ENCODE results near the gene THTPA.

The THTPA gene

DNA sequence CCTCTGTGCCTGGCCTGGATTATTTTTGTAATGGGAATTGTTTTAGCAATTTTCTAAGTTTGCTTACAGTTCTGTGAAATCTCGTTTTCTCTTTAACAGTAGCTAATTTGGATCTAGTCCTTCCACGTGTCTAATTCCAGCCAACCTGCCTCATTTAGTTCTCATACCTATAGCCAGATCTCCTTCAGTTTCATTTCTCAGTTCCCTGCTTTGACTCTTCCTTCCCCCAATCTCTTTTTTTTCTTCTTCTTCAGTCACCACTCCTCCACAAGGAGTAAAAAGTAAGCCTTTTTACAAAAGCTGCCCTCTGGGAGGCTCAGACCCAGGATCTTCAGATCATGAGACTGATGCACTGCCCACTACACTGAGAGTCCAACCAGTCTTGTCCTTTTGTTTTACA, 1.4 kb downstream of the THTPA start:
- Mint-ChIP-seq H3K4me3 (peak overlapping the region; percentile 45), H3K9me3 (no peaks in the 10 kb centered on the region), H3K27me3 (no peaks in the 10 kb centered on the region), H3K27ac (peak overlapping the region; percentile 98), H3K36me3 (peaks cover 20% of the 10 kb centered on the region), H3K4me1 (peaks cover 48% of the 10 kb centered on the region)
- no peak for ATAC-seq

DNA sequence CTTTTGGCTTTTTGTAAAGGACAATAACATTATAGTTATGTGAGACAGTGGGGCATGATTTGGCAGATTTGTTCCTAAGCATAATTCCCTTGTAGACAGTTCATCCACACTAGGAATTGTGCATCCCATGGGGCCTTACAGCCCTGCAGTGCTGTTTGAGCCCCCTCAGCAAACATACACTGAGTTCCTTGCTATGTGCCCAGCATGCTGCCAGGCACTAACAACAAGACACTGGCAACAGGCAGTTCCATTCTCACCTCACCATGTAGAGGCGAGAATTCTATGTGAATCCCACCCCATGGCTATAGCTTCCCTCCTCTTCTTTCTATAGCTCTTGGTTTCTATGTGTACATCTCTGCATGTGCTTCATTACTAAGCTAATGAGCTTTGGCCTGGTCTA, 1.9 kb downstream of the THTPA start:
- Mint-ChIP-seq H3K4me1 (peaks cover 50% of the 10 kb centered on the region), H3K27ac (peak overlapping the region; percentile 98), H3K27me3 (no peaks in the 10 kb centered on the region), H3K36me3 (peaks cover 23% of the 10 kb centered on the region), H3K9me3 (no peaks in the 10 kb centered on the region), H3K4me3 (peak overlapping the region; percentile 45)
- ATAC-seq = no peak

DNA sequence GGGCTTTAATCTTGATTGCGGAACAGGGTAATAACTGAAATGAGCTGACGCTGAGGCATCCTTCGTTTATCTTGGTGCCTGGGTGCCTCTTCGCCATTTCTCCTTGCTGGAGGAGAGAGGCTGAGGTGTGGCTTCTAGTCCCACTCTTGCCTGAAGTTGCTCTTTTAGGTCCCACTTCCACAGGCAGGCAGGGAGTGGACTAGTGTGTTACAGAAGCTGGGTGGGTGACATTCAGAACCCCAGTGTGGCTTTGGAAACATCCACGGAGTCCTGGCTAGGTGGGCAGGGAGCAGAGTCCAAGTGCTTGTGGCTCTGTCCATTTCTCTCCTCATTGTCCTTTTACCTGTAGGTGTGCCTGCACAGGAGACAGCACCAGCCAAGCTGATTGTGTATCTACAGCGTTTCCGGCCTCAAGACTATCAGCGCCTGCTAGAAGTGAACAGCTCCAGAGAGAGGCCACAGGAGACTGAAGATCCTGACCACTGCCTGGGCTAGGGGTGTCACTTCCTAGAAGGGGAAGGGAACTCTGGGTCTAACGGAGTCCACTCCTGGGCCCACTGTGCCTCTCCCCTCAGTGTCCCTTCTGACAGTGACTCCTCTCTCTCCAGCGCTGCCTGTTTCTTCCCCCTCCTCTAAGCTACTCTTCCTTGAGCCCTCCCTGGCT, 2.4 kb downstream of the THTPA start:
- Mint-ChIP-seq H3K4me1 (peaks cover 54% of the 10 kb centered on the region), H3K4me3 (no peak overlapping the region), H3K27ac (peak overlapping the region; percentile 42), H3K9me3 (no peaks in the 10 kb centered on the region), H3K27me3 (no peaks in the 10 kb centered on the region), H3K36me3 (peaks cover 28% of the 10 kb centered on the region)
- no peak for ATAC-seq

DNA sequence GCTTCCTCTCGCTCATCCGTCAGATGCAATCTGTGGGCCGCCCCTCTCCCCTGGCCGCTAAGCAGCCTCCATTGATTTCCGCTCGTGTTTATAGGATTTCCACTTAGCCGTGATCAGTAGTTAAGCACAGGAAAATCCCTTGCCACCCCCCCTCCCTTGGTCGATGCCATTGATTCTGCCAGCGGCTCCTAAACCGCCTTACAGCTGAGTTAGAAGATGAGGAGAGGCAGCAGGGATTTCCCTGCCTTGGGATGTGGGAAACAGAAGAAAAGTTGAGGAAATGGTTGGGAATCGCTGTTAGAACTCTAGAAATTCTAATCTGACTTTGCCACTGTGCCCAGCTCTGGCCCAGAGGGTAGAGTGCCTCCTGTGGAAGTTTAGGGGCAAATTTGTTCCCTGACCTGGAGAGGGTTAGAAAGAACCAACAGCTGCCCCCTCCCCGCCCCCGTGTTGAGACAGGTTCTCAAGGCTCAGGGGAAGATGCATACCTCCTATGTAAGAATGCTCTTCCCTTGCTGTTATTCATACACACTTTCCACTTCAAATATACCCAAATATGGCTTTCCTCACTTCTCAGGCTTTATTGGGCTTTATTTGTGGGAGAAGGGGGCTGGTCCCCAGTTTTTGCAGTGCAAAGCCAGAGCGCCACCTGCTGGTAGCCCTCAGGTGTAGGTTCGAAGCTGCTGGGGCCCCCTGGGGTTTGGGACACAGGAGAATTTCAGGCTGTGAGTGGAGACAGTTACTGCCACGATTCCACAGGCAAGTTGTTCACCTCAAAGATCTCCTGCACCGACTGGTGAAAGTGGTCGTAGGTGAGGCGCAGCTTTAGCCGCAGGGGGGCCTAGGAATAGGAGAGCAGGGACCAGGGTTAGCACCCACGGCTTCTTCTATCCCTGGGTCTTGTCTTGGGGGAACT, 3.2 kb downstream of the THTPA start:
- H3K27me3 Mint-ChIP-seq = no peaks in the 10 kb centered on the region
- peak overlapping the region; percentile 42 for H3K27ac Mint-ChIP-seq
- H3K9me3 Mint-ChIP-seq = no peaks in the 10 kb centered on the region
- H3K4me3 Mint-ChIP-seq = no peak overlapping the region
- peaks cover 34% of the 10 kb centered on the region for H3K36me3 Mint-ChIP-seq
- ATAC-seq = no peak
- H3K4me1 Mint-ChIP-seq = peaks cover 59% of the 10 kb centered on the region

DNA sequence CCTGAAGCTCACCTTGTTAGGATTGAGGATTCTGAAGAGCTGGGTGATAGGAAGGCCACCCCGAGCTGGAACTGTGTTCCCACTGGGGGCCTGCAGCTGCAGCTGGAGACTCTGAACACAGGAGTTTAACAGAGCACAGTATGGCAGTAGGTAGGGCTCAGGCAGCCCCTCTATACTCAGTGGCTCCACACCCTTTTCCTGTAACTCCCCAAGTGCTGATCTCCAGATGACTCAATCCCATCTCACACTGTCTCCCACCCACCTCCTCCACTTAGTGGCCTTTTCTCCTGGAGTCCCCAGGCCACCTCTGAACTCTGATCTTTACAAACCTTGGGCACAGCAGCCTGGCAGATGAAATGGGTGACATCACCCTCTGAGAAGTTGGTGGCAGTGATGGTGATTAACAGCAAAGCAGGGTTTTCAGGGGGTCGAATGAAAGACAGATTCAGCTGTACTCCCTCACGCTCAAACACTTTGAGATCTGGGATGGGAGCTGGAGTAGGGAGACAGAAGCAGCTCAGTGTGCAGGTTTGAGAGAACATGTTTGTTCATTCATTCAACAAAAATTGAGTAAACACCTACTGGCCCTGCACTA, 4.0 kb downstream of the THTPA start:
- H3K36me3 Mint-ChIP-seq = peaks cover 39% of the 10 kb centered on the region
- H3K4me1 Mint-ChIP-seq = peaks cover 60% of the 10 kb centered on the region
- ATAC-seq = no peak
- H3K9me3 Mint-ChIP-seq = no peaks in the 10 kb centered on the region
- H3K27ac Mint-ChIP-seq = peak overlapping the region; percentile 42
- H3K27me3 Mint-ChIP-seq = no peaks in the 10 kb centered on the region
- no peak overlapping the region for H3K4me3 Mint-ChIP-seq

DNA sequence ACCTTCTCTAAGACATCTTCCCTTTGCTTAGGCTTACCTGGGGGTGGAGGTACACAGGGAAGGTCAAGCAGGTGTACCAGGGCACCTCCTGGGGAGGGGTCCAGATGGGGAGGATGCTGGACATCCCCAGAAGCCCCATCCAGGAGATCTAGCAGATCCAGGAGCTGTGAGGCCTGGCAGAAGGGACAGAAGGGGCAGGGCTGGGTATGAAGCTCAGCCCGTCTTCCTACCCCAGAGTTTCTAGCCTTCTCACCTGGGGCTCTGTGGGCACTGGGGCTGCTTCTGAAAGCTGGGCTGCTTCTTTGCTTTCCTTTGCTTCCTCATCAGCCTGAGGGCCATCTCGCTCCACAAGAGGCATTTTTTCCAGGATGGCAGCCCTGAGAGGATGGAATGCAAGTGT, 5.2 kb downstream of the THTPA start:
- Mint-ChIP-seq H3K27ac (peak overlapping the region; percentile 39), H3K27me3 (no peaks in the 10 kb centered on the region), H3K9me3 (no peaks in the 10 kb centered on the region), H3K4me3 (no peak overlapping the region), H3K36me3 (peaks cover 45% of the 10 kb centered on the region), H3K4me1 (peaks cover 64% of the 10 kb centered on the region)
- ATAC-seq = no peak

DNA sequence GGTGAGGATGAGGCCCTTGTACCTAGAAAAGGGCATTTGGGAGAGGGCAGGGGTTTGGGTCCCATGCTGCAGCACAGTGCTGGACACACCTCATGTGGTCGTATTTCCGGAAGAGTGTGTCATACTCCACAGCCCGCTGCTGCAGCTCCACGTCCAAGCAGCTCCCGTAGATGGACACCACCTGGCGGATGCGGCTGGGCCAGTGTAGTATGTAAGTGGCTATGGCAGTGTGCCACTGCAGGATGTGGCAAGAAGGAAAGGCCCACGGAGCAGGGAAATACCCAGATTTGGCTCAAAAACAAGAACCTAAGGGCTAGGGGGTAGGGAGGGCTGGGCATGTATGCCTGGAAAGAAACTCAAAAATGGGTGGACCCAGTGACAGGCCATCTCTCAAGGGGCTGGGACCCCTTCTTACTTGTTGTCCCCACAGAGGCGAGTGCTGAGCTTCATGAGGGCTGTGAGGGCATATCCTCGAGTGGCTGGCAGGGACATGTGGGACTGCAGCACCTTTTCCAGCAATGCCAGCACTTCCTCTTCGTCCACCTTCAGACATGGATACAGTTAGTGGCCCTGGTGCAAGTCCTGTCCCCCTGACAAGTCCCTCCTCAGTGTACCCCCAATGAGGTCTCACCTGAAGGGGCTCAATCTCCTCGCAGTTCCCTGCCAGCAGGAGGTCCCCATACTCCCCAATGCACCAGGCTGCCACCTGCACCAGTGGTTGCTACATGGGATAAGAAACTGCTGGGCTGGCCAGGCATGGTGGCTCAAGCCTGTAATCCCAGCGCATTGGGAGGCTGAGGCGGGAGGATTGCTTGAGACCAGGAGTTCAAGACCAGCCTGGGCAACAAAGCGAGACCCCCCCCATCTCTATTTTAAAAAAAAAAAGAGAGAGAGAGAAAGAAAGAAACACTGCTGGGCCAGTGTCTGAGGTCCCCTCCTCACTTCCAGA, 6.1 kb downstream of the THTPA start:
- peaks cover 45% of the 10 kb centered on the region for H3K36me3 Mint-ChIP-seq
- H3K27ac Mint-ChIP-seq = peak overlapping the region; percentile 39
- no peak for ATAC-seq
- H3K4me3 Mint-ChIP-seq = no peak overlapping the region
- H3K4me1 Mint-ChIP-seq = peaks cover 62% of the 10 kb centered on the region
- no peaks in the 10 kb centered on the region for H3K9me3 Mint-ChIP-seq
- H3K27me3 Mint-ChIP-seq = no peaks in the 10 kb centered on the region

DNA sequence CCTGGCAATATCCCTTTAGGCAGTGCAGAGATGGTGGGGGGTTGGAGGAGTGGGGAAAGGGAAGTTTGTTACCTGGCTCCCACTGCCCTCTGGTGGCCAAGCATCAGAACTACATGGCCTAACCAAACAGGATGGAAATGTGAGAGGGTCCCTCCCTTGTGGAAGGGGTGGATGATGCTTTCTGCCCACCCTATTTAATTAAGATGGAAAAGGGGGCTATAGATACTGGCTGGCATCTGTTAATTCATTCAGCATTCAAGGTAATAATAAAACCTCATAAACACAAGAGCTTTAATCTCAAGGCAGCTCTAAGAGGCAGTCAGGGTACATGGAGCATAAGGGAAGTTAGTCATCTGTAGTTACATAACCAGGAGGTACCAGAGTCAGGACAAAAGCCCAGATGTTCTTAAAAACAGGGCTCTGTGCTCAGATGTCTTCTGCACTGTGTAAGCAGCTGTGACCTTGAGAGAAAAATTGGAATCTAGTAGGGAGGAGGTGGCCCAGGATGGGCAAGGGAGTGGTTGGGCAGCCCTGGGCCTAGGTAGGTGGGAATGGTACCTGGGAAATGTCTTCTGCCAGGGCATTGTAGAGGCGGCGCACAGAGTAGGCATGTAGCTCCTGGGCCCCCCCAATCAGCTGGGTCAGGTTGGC, 6.9 kb downstream of the THTPA start:
- Mint-ChIP-seq H3K4me1 (peaks cover 55% of the 10 kb centered on the region), H3K36me3 (peaks cover 45% of the 10 kb centered on the region), H3K4me3 (no peak overlapping the region), H3K9me3 (no peaks in the 10 kb centered on the region), H3K27ac (no peak overlapping the region), H3K27me3 (no peaks in the 10 kb centered on the region)
- ATAC-seq = no peak

DNA sequence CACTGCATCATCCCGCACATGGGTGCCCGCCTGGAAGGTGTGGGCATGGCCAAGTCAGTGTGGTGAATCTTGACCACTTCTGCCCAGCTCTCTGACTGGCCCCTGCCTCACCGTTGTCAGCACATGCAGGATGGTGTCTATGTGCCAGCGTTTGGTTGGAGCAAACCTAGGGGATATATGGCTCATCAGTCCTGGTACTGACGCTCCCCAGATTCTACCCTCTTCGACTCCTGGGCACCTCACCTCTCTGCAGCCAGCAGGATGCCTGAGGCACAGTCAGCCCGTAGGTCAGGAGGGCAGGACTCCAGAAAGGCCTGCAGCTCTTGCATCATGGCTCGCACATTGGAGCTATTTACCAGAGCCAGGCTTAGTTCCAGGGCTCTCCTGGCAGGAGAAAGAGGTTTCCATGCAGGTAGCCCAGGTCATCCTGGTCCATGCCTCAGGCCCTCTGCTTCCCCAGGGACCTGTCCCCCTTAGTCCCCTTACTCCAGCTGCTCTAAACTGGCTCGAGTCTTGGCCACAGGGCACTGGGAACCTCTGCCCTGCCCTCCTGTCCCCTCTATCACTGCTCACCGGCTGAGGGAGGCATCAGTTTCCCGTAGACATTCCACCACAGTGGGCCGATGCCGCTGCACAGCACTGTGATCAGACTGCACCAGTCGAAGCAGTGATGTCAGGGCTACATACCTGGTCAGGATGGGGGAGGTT, 7.6 kb downstream of the THTPA start:
- Mint-ChIP-seq H3K27me3 (no peaks in the 10 kb centered on the region), H3K9me3 (no peaks in the 10 kb centered on the region), H3K27ac (no peak overlapping the region), H3K4me1 (peaks cover 56% of the 10 kb centered on the region), H3K36me3 (peaks cover 45% of the 10 kb centered on the region), H3K4me3 (no peak overlapping the region)
- no peak for ATAC-seq

DNA sequence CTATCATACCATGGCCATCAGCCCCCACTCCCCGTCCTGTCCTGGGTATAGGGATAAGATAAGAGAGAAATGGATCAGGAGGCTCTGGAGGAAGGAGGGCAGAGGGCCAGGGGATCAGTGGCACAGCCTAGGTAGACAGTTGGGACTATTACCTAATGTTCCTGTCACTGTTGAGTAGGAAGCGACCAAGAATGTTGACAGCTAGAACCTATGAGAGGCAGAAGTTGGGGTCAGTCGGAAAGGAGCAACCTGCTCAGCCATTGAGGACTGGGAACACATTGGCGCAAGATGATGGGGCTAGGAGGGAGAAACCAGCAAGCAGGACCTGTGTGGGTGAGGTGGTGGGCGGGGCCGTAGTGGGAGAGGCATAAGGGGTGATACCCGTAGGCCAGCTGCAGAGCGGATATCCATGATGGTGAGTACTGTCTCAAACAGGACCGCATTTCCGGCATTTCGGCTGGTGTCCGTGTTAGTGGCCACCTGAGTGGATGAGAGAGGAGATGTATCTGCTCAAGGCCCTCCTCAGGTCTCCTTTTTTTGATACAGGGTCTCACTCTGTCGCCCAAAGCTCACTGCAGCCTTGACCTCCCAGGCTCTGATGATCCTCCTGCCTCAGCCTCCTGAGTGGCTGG, 8.2 kb downstream of the THTPA start:
- ATAC-seq = no peak
- Mint-ChIP-seq H3K36me3 (peaks cover 45% of the 10 kb centered on the region), H3K4me3 (no peak overlapping the region), H3K9me3 (no peaks in the 10 kb centered on the region), H3K27me3 (no peaks in the 10 kb centered on the region), H3K4me1 (peaks cover 54% of the 10 kb centered on the region), H3K27ac (no peak overlapping the region)

DNA sequence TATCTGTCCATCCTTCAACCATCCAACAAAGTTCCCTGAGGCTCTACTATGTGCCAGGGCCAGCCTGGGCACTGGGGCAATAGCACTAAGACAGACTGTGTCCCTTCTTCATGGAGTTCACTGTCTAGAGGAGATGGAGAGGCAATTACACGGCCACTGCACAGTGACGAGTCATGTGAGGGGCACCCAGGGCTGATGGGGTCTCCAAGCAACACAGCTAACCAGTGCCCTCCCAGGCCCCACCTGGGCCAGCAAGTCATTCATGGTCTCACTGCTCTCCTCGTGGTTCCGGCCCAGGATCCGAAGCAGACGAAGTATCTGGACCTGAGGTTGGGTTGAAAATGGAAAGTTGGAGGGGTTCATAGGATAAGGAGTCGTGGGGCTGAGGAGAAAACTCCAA, 8.8 kb downstream of the THTPA start:
- Mint-ChIP-seq H3K27ac (peak overlapping the region; percentile 6), H3K9me3 (no peaks in the 10 kb centered on the region), H3K36me3 (peaks cover 45% of the 10 kb centered on the region), H3K27me3 (no peaks in the 10 kb centered on the region), H3K4me1 (peaks cover 50% of the 10 kb centered on the region), H3K4me3 (no peak overlapping the region)
- no peak for ATAC-seq

DNA sequence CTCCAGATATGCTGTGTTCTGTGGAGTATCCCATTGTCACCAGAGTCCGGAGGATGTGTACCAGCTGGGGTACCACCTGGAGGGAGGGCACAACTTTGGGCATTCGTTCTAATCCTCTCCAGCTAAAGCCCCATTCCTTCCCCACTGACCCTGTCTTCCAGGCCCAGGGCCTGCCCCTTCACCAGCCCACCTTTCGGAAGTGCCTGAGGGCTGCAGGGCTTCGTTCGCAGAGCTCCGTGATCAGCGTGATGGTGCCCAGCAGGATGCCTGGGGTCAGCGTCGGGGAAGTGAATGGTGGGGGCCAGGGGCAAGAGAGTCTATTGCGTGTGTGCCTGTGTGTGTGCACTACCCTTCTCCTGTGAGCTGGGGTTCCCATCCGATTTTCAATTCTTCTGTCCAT, 9.6 kb downstream of the THTPA start:
- Mint-ChIP-seq H3K9me3 (no peaks in the 10 kb centered on the region), H3K4me3 (no peak overlapping the region), H3K4me1 (peaks cover 44% of the 10 kb centered on the region), H3K27me3 (no peaks in the 10 kb centered on the region), H3K27ac (no peak overlapping the region), H3K36me3 (peaks cover 39% of the 10 kb centered on the region)
- ATAC-seq = no peak

DNA sequence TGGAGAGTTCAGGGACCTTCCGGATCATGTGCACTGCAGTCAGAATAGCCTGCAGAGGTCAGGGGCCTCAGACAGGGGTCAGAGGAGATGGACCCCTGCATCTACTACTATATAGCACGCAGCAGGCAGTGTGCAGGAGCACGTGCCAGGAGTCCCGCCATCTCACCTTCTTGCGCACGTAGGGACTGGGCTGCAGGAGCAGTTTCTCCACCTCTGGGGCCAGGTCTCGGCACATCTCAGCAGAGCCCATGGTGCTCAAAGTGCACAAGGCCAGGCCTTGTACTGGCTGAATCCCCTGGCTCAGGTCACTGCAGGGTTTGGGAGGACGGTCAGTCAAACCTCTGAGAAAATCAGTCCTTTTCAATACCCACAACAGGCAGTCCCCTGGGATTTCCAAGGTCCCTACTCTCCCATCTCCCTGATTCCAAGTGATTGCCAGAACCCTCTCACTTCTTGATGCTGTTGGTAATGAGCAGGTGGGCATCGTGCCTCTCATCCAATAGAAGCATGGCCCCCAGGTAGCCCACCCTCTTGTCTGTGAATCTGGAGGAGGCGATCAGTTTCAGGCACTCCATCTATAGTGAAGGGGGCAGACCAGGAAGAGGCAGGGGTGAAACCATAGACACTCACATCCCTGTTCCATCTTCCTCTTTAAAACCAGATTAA, 10.2 kb downstream of the THTPA start:
- Mint-ChIP-seq H3K36me3 (peaks cover 33% of the 10 kb centered on the region), H3K9me3 (no peaks in the 10 kb centered on the region), H3K4me3 (peak overlapping the region; percentile 100), H3K27ac (peak overlapping the region; percentile 92), H3K4me1 (peaks cover 39% of the 10 kb centered on the region), H3K27me3 (peaks cover under 1% of the 10 kb centered on the region)
- no peak for ATAC-seq
